Loucy (cell line): ENCODE results near the gene SH3RF2.

ENCODE experiments used
- H2AFZ ChIP-seq: fragments of 200-600 bp; sonication (generic); 2 replicates; pipeline ENCODE4 v1.6.0; 2016; ENCODE audit warnings: antibody characterized with exemption, mild to moderate bottlenecking, low read length, moderate library complexity
- H3F3A ChIP-seq: fragments of 200-600 bp; 2 replicates; pipeline ENCODE4 v1.6.0; 2016; ENCODE audit warnings: antibody characterized with exemption, low read depth, mild to moderate bottlenecking
- H3K27me3 ChIP-seq: fragments of 200-600 bp; sonication (generic); 2 replicates; pipeline ENCODE4 v1.6.1; 2014; ENCODE audit warnings: low read length, mild to moderate bottlenecking; ENCODE audit not compliant: insufficient read depth, poor library complexity, severe bottlenecking
- H3K36me3 ChIP-seq: fragments of 200-600 bp; sonication (generic); 2 replicates; pipeline ENCODE4 v1.6.1; 2016; ENCODE audit warnings: low read length; ENCODE audit not compliant: insufficient read depth
- H3K4me1 ChIP-seq: fragments of 200-600 bp; sonication (generic); 2 replicates; pipeline ENCODE4 v1.5.1; 2014; ENCODE audit warnings: low read length, mild to moderate bottlenecking; ENCODE audit not compliant: insufficient read depth, poor library complexity, severe bottlenecking
- H3K4me2 ChIP-seq: fragments of 200-600 bp; sonication (generic); 2 replicates; pipeline ENCODE4 v1.6.0; 2014; ENCODE audit warnings: antibody characterized with exemption, low read length, low read depth, mild to moderate bottlenecking; ENCODE audit not compliant: poor library complexity, severe bottlenecking
- H3K4me3 ChIP-seq: fragments of 200-600 bp; sonication (generic); 2 replicates; pipeline ENCODE4 v1.5.1; 2014; ENCODE audit warnings: low read length, mild to moderate bottlenecking, mixed read lengths; ENCODE audit not compliant: poor library complexity, severe bottlenecking
- H3K79me2 ChIP-seq: fragments of 200-600 bp; sonication (generic); 2 replicates; pipeline ENCODE4 v1.6.1; 2014; ENCODE audit warnings: low read length; ENCODE audit not compliant: insufficient read depth
- H3K9ac ChIP-seq: fragments of 200-600 bp; sonication (generic); 2 replicates; pipeline ENCODE4 v1.6.0; 2014; ENCODE audit warnings: mild to moderate bottlenecking, low read depth, low read length, moderate library complexity; ENCODE audit not compliant: poor library complexity, severe bottlenecking
- H3K9me2 ChIP-seq: fragments of 200-600 bp; sonication (generic); replicated peaks from 2 replicates; pipeline ENCODE4 v1.6.1; 2016; ENCODE audit warnings: low read depth, low read length, mixed read lengths
- H3K9me3 ChIP-seq: fragments of 200-600 bp; sonication (generic); 2 replicates; pipeline ENCODE4 v1.6.1; 2014; ENCODE audit warnings: mild to moderate bottlenecking, antibody characterized with exemption, low read length, low read depth; ENCODE audit not compliant: insufficient read depth
- H4K20me1 ChIP-seq: fragments of 200-600 bp; sonication (generic); 2 replicates; pipeline ENCODE4 v1.6.0; 2014; ENCODE audit warnings: antibody characterized with exemption, low read length, mild to moderate bottlenecking; ENCODE audit not compliant: insufficient read depth, poor library complexity, severe bottlenecking
- CTCF ChIP-seq: fragments of 200-600 bp; sonication (generic); conservative IDR thresholded peaks from 2 replicates; pipeline ENCODE4 v1.5.1; 2014; ENCODE audit warnings: mild to moderate bottlenecking, antibody characterized with exemption, low read length
- EZH2phosphoT487 ChIP-seq: fragments of 200-600 bp; IDR thresholded peaks from 2 replicates; pipeline ENCODE4 v1.6.1; 2018; ENCODE audit warnings: antibody characterized with exemption, mild to moderate bottlenecking, moderate library complexity, borderline replicate concordance

SH3RF2 gene

GRCh38 chr5:145947581-145947980 is 11.2 kb downstream of the SH3RF2 start:
- Histone ChIP-seq H3K9me3 (no peaks in the 10 kb centered on the region), H3K4me3 (no peak overlapping the region), H4K20me1 (no peaks in the 10 kb centered on the region), H3K9ac (no peak overlapping the region), H3K36me3 (no peaks in the 10 kb centered on the region), H3K27me3 (peaks cover 16% of the 10 kb centered on the region), H2AFZ (no peak overlapping the region), H3K4me2 (no peak overlapping the region), H3K9me2 (no peaks in the 10 kb centered on the region), H3F3A (no peaks in the 10 kb centered on the region), H3K79me2 (no peaks in the 10 kb centered on the region), H3K4me1 (peaks cover 9% of the 10 kb centered on the region)
- TF ChIP-seq EZH2phosphoT487 = no peak
- TF ChIP-seq CTCF = no peak

- no peaks in the 10 kb centered on the region for H3K9me3 ChIP-seq
- no peak overlapping the region for H2AFZ ChIP-seq
- H3K4me3 ChIP-seq = no peak overlapping the region
- no peaks in the 10 kb centered on the region for H4K20me1 ChIP-seq
- peaks cover 16% of the 10 kb centered on the region for H3K27me3 ChIP-seq
- no peak overlapping the region for H3K9ac ChIP-seq
- no peak overlapping the region for H3K4me2 ChIP-seq
- no peaks in the 10 kb centered on the region for H3K79me2 ChIP-seq
- no peaks in the 10 kb centered on the region for H3F3A ChIP-seq
- H3K4me1 ChIP-seq = peaks cover 9% of the 10 kb centered on the region
- H3K9me2 ChIP-seq = no peaks in the 10 kb centered on the region
- no peaks in the 10 kb centered on the region for H3K36me3 ChIP-seq
- TF ChIP-seq EZH2phosphoT487 (no peak), CTCF (no peak)
Measured at GRCh38 chr5:145948047-145948446, 11.7 kb downstream of the SH3RF2 start.

- H3K9me2 ChIP-seq = no peaks in the 10 kb centered on the region
- H4K20me1 ChIP-seq = no peaks in the 10 kb centered on the region
- no peak for TF ChIP-seq CTCF
- TF ChIP-seq EZH2phosphoT487 = no peak
- H3K9ac ChIP-seq = no peak overlapping the region
- H3K9me3 ChIP-seq = no peaks in the 10 kb centered on the region
- H3K27me3 ChIP-seq = peaks cover 16% of the 10 kb centered on the region
- no peak overlapping the region for H3K4me3 ChIP-seq
- no peaks in the 10 kb centered on the region for H3K79me2 ChIP-seq
- H3K36me3 ChIP-seq = no peaks in the 10 kb centered on the region
- no peak overlapping the region for H2AFZ ChIP-seq
- peaks cover 9% of the 10 kb centered on the region for H3K4me1 ChIP-seq
- H3F3A ChIP-seq = no peaks in the 10 kb centered on the region
- no peak overlapping the region for H3K4me2 ChIP-seq
Measured at GRCh38 chr5:145948921-145949320, 12.5 kb downstream of the SH3RF2 start.
